GM12891 (cell line): Measurements from ENCODE around the gene PKD2.

Experiments used
- DNase-seq: peaks from one replicate; pipeline ENCODE4 v3.0.0; 2011; ENCODE audit warnings: low spot score; ENCODE audit not compliant: insufficient read length
- FAIRE-seq: peaks from 2 replicates; lab custom pipeline; 2011; peaks lifted over from hg19 to GRCh38; lab: Jason Lieb, UNC
- PAX5 ChIP-seq: IDR thresholded peaks from 2 replicates; pipeline ENCODE4 v1.6.1; 2011; ENCODE audit warnings: low read length, moderate library complexity, mild to moderate bottlenecking; ENCODE audit not compliant: insufficient read depth, severe bottlenecking
- POLR2A ChIP-seq: IDR thresholded peaks from 2 replicates; pipeline ENCODE4 v1.6.1; 2011; ENCODE audit warnings: low read depth, low read length, control low read depth
- POLR2AphosphoS5 ChIP-seq: IDR thresholded peaks from 2 replicates; pipeline ENCODE4 v1.6.1; 2011; ENCODE audit warnings: low read depth, low read length, control low read depth
- POU2F2 ChIP-seq: IDR thresholded peaks from 2 replicates; pipeline ENCODE4 v1.6.1; 2011; ENCODE audit warnings: low read depth, mild to moderate bottlenecking, control low read depth, low read length, moderate library complexity
- SPI1 ChIP-seq: IDR thresholded peaks from 2 replicates; pipeline ENCODE4 v1.6.1; 2011; ENCODE audit warnings: low read depth, low read length, control low read depth
- TAF1 ChIP-seq: IDR thresholded peaks from 2 replicates; pipeline ENCODE4 v1.6.1; 2011; ENCODE audit warnings: low read depth, low read length, control low read depth

Gene PKD2

GRCh38 chr4:87974856-87975462 is 32.5 kb upstream of the PKD2 start:
- no peak for TF ChIP-seq SPI1
- TF ChIP-seq POLR2A: no peak
- TF ChIP-seq POU2F2: no peak
- TF ChIP-seq PAX5: no peak
- TF ChIP-seq TAF1: no peak
- no peak for TF ChIP-seq POLR2AphosphoS5
- FAIRE-seq: no peak
- no peak for DNase-seq

DNA sequence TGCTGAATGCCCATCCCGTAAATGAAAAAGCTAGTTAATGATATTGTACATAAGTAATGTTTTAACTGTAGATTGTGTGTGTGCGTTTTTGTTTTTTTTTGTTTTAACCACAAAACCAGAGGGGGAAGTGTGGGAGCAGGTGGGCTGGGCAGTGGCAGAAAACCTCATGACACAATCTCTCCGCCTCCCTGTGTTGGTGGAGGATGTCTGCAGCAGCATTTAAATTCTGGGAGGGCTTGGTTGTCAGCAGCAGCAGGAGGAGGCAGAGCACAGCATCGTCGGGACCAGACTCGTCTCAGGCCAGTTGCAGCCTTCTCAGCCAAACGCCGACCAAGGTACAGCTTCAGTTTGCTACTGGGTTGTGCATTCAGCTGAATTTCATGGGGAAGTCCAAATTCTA is 32.0 kb upstream of the PKD2 start, which contains the start of gene SPP1:
Gene SPP1, plus strand, starts transcription at position 249 of the 400 bp plus-strand sequence. CDS start 1,182 bp downstream, outside the sequence.
- DNase-seq: no peak
- TF ChIP-seq POU2F2 (no peak), PAX5 (no peak), POLR2A (no peak), SPI1 (no peak), TAF1 (no peak)
- FAIRE-seq: peak; percentile 75

DNA sequence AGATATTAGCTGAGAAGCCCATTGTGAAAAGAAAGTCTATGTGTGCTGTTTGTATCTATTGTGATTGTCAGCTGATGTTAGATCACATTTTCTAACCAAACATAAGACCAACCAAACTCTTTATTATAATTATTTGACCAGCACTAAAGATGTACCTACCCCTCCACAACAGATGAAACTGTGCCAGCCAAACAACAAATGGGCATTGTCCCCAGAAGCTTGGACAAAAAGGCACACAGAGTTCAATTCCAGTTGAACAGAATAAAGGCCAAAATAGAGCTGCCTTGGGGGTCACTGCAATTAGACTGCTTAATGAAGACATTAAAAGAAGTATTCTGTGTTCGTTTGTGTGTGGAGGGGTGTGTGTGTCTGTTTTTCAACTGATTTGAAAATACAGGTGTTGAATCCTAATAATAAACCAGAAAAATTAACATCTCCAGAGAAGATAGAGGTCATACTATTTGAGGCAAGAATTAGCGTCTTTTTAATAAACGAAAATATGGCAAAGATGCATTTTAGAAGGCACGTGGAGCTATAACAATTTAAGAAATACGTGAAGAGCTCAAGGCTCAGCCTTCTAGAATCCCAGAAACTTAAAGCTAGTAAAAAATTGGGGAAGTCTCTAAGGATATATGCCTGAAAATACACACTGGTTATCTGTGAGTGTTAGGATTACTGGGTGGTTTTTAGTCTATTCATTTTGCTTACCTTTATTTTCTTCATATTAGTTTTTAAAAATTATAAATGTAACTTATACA is 29.7 kb upstream of the PKD2 start:
- DNase-seq: no peak
- FAIRE-seq: no peak
- TF ChIP-seq SPI1 (no peak), POLR2AphosphoS5 (no peak), POLR2A (no peak), PAX5 (no peak)

DNA sequence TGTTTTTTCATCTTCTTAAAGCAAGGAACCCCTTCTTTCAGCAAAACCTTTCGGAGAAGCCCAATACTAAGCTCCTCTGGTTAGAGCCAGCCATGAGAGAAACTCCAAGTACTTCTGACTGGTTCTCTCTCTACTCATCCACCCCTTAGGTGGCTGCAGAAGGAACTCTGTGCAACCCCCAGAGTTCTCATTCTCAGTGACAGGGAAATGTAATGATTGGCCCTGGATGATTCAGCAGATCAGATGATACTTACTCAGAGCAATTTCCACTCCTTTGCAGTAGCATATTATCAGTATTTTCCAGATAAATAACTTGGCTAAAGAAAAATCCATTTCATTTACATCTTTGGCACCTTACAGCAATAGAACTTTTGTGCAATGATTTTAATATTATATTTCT is 28.8 kb upstream of the PKD2 start:
- no peak for TF ChIP-seq PAX5
- no peak for TF ChIP-seq TAF1
- no peak for TF ChIP-seq SPI1
- no peak for TF ChIP-seq POU2F2
- TF ChIP-seq POLR2AphosphoS5: no peak
- no peak for TF ChIP-seq POLR2A
- DNase-seq: no peak
- no peak for FAIRE-seq

- DNase-seq: no peak
- TF ChIP-seq POLR2AphosphoS5 (no peak), POLR2A (no peak), PAX5 (no peak), TAF1 (no peak), POU2F2 (no peak)
- no peak for FAIRE-seq
Measured at GRCh38 chr4:87979810-87980209, 27.6 kb upstream of the PKD2 start.

- FAIRE-seq (no peak), DNase-seq (no peak)
- TF ChIP-seq POLR2A (no peak), PAX5 (no peak), POLR2AphosphoS5 (no peak), SPI1 (no peak), POU2F2 (no peak), TAF1 (no peak)
Measured at GRCh38 chr4:87981486-87981885, 25.9 kb upstream of the PKD2 start.

- no peak for TF ChIP-seq POU2F2
- peak; percentile 61 for TF ChIP-seq SPI1
Measured at GRCh38 chr4:87982036-87982435, 25.4 kb upstream of the PKD2 start.

DNA sequence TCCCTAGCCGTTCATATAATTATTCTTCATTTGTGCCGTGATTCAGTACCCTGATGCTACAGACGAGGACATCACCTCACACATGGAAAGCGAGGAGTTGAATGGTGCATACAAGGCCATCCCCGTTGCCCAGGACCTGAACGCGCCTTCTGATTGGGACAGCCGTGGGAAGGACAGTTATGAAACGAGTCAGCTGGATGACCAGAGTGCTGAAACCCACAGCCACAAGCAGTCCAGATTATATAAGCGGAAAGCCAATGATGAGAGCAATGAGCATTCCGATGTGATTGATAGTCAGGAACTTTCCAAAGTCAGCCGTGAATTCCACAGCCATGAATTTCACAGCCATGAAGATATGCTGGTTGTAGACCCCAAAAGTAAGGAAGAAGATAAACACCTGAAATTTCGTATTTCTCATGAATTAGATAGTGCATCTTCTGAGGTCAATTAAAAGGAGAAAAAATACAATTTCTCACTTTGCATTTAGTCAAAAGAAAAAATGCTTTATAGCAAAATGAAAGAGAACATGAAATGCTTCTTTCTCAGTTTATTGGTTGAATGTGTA is 24.9 kb upstream of the PKD2 start:
- no peak for FAIRE-seq
- TF ChIP-seq POLR2A (no peak), TAF1 (no peak), POU2F2 (no peak), SPI1 (no peak), POLR2AphosphoS5 (no peak), PAX5 (no peak)
- DNase-seq: no peak

More at GRCh38 chr4:87982036-87982435, 25.4 kb upstream of the PKD2 start:
- FAIRE-seq (no peak), DNase-seq (no peak)

DNA sequence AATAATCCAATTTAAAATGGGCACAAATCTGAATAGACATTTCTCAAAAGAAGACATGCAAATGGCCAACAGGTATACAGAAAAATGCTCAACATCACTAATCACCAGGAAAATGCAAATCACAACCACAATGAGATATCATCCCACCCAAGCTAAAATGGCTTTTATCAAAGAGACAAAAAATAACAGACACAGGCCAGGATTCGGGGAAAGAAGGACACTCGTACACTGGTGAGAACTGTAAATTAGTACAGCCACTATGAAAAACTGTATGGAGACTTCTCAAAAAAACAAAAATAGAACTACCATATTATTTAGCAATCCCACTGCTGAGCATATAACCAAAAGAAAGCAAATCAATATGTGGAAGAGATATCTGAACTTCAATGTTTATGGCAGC is 23.4 kb upstream of the PKD2 start:
- no peak for TF ChIP-seq PAX5
- FAIRE-seq: no peak

More for the DNA sequence above, 23.4 kb upstream of the PKD2 start:
- no peak for DNase-seq
